HepG2 (cell line): ENCODE results near the gene RUVBL1. TPM values are rescaled to one million over a fixed set of nuclear protein-coding genes. Genes with fewer than 3 reads are reported as not detected.

ENCODE experiments used
- KDM5A ChIP-seq: fragments of 200-600 bp; sonication (generic); IDR thresholded peaks from 2 replicates; pipeline ENCODE4 v1.7.0; 2018; ENCODE audit warnings: antibody characterized with exemption, mild to moderate bottlenecking, low read length, borderline replicate concordance
- KLF6 ChIP-seq: IDR thresholded peaks from 2 replicates; pipeline ENCODE4 v1.8.0; 2016; ENCODE audit warnings: missing biosample characterization, missing genetic modification reagents
- MTA1 ChIP-seq: sonication (generic); formaldehyde crosslinking; IDR thresholded peaks from 2 replicates; pipeline ENCODE4 v1.4.0; 2020; ENCODE audit warnings: missing genetic modification reagents, mild to moderate bottlenecking, borderline replicate concordance
- NCOR1 ChIP-seq: fragments of 200-600 bp; sonication (generic); IDR thresholded peaks from 2 replicates; pipeline ENCODE4 v1.7.0; 2017; ENCODE audit warnings: antibody characterized with exemption, low read length, borderline replicate concordance
- NONO ChIP-seq, 2 experiments: fragments of 450-650 bp in 1 of 2; sonication (generic) in 1 of 2; formaldehyde crosslinking in 1 of 2; IDR thresholded peaks in 1 of 2; conservative IDR thresholded peaks in 1 of 2; 2 replicates each; pipeline versions ENCODE4 v1.6.1 to v1.8.0; 2017 to 2022; ENCODE audit warnings: mild to moderate bottlenecking in 1 of 2, missing genetic modification reagents in 1 of 2, moderate library complexity in 1 of 2
- PITX1 ChIP-seq: sonication (generic); formaldehyde crosslinking; IDR thresholded peaks from 2 replicates; pipeline ENCODE4 v1.5.1; 2020; ENCODE audit warnings: mild to moderate bottlenecking, missing genetic modification reagents
- RARG ChIP-seq: sonication (generic); formaldehyde crosslinking; IDR thresholded peaks from 2 replicates; pipeline ENCODE4 v1.4.0; 2020; ENCODE audit warnings: low read depth, mild to moderate bottlenecking, missing genetic modification reagents
- RBFOX2 ChIP-seq: fragments of 200-400 bp; formaldehyde crosslinking; IDR thresholded peaks from 2 replicates; pipeline ENCODE4 v1.6.1; 2017; ENCODE audit warnings: low read depth, mild to moderate bottlenecking, low read length
- REPIN1 ChIP-seq: sonication (generic); formaldehyde crosslinking; IDR thresholded peaks from 2 replicates; pipeline ENCODE4 v1.8.0; 2022; ENCODE audit warnings: missing genetic modification reagents, low read depth, mild to moderate bottlenecking, borderline replicate concordance
- TSC22D2 ChIP-seq: sonication (generic); formaldehyde crosslinking; IDR thresholded peaks from 2 replicates; pipeline ENCODE4 v1.5.1; 2020; ENCODE audit warnings: missing genetic modification reagents, mild to moderate bottlenecking, borderline replicate concordance
- ZNF230 ChIP-seq: sonication (generic); formaldehyde crosslinking; IDR thresholded peaks from 2 replicates; pipeline ENCODE4 v1.4.0; 2020; ENCODE audit warnings: mild to moderate bottlenecking, missing genetic modification reagents
- polyA plus RNA-seq, 8 experiments: library from polyadenylated mRNA; depleted of rRNA in 3 of 8; stranded (reverse) in 7 of 8; unstranded in 1 of 8; fragments of >200 nt; fragmentation: Illumina TruSeq in 4 of 8; extraction: Trizol in 4 of 8; gene quantifications; 2 replicates each; pipeline versions ENCODE4 v1.2.1 to v1.2.3, GENCODE V29; 2011 to 2016; ENCODE audit warnings: low read depth in 4 of 8, missing spikeins in 1 of 8, mixed read lengths in 1 of 8; ENCODE audit not compliant: insufficient read depth in 1 of 8
- total RNA-seq, 5 experiments: library from RNA; depleted of rRNA; stranded (reverse); fragments of >200 nt; fragmentation: Illumina TruSeq; extraction: Trizol; gene quantifications; 2 replicates each; pipeline ENCODE4 v1.2.3, GENCODE V29; 2016; ENCODE audit warnings: low read depth in 1 of 5
- TF ChIP-seq, protein P1 (sequence below): sonication (generic); formaldehyde crosslinking; IDR thresholded peaks from 2 replicates; pipeline ENCODE4 v1.8.1; 2023; ENCODE audit warnings: missing genetic modification reagents, inconsistent platforms, borderline replicate concordance
- TF ChIP-seq, protein P2 (sequence below): sonication (generic); formaldehyde crosslinking; IDR thresholded peaks from 2 replicates; pipeline ENCODE4 v1.4.0; 2020; ENCODE audit warnings: missing genetic modification reagents
- TF ChIP-seq, protein P3 (sequence below): sonication (generic); formaldehyde crosslinking; IDR thresholded peaks from 2 replicates; pipeline ENCODE4 v1.8.1; 2023; ENCODE audit warnings: missing genetic modification reagents, mild to moderate bottlenecking, borderline replicate concordance
- TF ChIP-seq, protein P4 (sequence below): sonication (generic); formaldehyde crosslinking; IDR thresholded peaks from 2 replicates; pipeline ENCODE4 v1.4.0; 2020; ENCODE audit warnings: missing genetic modification reagents

Gene RUVBL1
- total and polyA plus RNA-seq, 2 of the 13 experiments (the other 11 are each of a cell fraction or from before 2014, with no cell fraction given), result 32.7 to 86.3 TPM

DNA sequence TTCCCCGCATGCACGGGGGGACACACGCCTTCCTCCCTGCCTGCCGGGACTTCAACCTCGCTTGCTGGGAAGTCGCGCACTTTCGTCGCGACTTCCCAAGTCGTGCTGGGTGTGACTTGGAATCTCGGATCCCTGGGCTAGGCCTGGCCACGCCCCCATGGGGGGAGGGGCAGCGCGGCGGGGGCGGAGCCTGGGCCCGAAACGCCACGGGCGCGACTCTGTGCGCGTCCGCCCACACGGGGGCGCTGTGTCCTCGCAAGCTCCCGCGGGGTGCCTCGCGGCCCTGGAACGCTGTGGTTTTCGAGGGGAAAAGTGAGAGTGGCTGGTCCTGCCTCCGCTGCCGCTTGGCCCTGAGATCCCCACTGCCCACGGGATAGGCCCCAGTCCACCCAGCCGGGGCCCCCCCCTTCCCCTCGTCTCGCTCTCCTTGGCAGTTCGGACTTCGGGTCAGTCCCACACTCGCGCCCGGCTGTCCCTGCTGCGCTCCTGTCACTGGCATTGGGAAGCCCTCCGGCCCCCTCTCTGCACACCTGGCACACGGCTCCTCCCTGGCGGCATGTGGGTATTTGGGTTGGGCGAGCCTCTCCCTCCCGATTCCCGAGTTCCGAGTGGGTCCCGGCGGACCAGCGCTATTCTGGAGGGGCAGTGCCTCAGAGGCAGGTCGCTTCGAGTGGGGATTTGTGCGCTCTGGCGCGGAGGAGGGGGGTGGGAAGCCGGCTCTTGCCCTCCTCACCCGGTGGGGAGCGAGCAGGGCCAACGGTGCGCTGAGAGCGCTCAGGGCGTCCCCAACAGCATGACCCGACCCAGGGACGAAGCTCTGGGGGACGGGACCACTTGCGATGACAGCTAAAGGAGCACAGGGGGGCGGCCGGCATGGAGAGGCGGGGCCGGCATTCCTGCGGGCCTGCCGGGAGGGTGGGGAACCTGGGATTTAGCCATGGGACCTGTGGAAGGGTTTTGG, 47.8 kb downstream of the RUVBL1 start (continued):
- no peak for TF ChIP-seq NONO (IDR thresholded peaks at IDR 0.05)
- TF ChIP-seq NONO (CRISPR knock-in tag; conservative IDR thresholded peaks at IDR 0.05), result no peak
- no peak for TF ChIP-seq ZNF230
- TF ChIP-seq REPIN1 (CRISPR knock-in tag), result no peak
- TF ChIP-seq NCOR1, result no peak
- TF ChIP-seq RBFOX2, result peak; percentile 58
- TF ChIP-seq, protein P1, sequence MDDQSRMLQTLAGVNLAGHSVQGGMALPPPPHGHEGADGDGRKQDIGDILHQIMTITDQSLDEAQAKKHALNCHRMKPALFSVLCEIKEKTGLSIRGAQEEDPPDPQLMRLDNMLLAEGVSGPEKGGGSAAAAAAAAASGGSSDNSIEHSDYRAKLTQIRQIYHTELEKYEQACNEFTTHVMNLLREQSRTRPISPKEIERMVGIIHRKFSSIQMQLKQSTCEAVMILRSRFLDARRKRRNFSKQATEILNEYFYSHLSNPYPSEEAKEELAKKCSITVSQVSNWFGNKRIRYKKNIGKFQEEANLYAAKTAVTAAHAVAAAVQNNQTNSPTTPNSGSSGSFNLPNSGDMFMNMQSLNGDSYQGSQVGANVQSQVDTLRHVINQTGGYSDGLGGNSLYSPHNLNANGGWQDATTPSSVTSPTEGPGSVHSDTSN (CRISPR knock-in tag), result no peak
- TF ChIP-seq, protein P2, sequence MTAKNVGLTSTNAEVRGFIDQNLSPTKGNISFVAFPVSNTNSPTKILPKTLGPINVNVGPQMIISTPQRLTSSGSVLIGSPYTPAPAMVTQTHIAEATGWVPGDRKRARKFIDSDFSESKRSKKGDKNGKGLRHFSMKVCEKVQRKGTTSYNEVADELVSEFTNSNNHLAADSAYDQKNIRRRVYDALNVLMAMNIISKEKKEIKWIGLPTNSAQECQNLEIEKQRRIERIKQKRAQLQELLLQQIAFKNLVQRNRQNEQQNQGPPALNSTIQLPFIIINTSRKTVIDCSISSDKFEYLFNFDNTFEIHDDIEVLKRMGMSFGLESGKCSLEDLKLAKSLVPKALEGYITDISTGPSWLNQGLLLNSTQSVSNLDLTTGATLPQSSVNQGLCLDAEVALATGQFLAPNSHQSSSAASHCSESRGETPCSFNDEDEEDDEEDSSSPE (CRISPR knock-in tag), result no peak
- no peak for TF ChIP-seq PITX1 (CRISPR knock-in tag)
- TF ChIP-seq, protein P3, sequence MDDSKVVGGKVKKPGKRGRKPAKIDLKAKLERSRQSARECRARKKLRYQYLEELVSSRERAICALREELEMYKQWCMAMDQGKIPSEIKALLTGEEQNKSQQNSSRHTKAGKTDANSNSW (CRISPR knock-in tag), result no peak
- TF ChIP-seq KDM5A, result no peak
- no peak for TF ChIP-seq MTA1 (CRISPR knock-in tag)
- TF ChIP-seq TSC22D2 (CRISPR knock-in tag), result no peak
- TF ChIP-seq RARG, result no peak
- no peak for TF ChIP-seq KLF6 (CRISPR knock-in tag)
- TF ChIP-seq, protein P4, sequence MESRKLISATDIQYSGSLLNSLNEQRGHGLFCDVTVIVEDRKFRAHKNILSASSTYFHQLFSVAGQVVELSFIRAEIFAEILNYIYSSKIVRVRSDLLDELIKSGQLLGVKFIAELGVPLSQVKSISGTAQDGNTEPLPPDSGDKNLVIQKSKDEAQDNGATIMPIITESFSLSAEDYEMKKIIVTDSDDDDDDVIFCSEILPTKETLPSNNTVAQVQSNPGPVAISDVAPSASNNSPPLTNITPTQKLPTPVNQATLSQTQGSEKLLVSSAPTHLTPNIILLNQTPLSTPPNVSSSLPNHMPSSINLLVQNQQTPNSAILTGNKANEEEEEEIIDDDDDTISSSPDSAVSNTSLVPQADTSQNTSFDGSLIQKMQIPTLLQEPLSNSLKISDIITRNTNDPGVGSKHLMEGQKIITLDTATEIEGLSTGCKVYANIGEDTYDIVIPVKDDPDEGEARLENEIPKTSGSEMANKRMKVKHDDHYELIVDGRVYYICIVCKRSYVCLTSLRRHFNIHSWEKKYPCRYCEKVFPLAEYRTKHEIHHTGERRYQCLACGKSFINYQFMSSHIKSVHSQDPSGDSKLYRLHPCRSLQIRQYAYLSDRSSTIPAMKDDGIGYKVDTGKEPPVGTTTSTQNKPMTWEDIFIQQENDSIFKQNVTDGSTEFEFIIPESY, result peak; percentile 96
